GM19025 (cell line): ENCODE results near the gene STK33.
A peak's percentile ranks its signal among the peaks of the same experiment; 100 is the strongest.

Source experiments
- ATAC-seq: cut with Tn5 transposase; IDR thresholded peaks from one replicate; pipeline ENCODE4 v1.9.1; 2021; ENCODE audit warnings: mild to moderate bottlenecking, low read depth, moderate library complexity; ENCODE audit not compliant: unreplicated experiment

STK33 gene

DNA sequence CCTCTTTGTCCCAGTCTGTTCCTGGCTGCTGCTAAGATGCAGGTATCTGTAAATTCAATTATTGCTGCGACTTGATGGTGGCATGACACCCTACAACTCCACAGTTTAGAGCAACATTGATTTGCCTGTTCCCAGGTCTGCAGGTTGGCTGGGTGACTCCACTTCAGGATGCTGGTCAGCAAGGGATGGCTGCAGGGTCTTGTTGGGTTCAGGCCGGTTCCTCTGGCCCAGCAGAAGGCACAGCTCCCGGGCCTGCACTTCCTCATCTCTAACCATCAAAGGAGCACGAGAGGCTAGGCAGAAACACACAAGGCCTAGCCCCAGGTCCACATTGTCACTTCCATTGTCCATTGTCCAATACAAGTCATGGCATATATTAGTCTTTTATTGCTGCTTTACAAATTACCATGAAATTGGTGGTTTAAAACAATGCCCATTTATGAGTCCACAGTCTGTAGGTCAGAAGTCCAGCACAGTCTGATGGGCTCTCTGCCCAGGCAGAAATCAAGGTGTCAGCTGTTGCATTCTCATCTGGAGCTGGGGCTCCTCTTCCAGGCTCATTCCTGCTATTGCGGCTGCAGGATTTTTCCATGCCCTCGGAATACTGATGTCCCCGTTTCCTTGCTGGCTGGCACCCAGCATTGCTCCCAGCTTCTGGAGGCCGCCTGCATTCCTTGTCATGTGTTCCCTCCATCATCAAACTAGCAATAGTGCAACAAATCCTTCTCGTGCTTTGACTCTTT lies 233.8 kb downstream of the STK33 start:
- ATAC-seq = no peak

DNA sequence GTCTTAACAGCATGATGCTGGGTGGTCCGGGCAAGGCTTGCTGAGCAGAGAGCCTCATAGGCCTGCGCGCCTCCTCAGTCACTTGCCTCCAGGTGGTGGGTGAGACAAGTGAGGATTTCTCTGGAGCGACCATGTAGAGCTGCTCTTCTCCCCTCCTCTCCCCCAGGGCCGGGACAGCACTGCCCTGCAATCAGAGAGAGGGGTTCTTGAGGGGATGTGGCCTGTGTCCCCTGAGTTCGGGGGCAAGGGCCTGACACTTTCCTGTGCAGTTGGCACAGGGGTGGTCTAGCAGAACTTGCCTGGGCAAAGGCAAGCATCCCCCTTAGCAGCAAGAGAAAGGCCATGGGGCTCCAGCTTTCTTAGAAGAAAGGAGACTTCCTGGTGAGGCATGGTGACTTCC lies 234.5 kb downstream of the STK33 start:
- ATAC-seq = no peak

DNA sequence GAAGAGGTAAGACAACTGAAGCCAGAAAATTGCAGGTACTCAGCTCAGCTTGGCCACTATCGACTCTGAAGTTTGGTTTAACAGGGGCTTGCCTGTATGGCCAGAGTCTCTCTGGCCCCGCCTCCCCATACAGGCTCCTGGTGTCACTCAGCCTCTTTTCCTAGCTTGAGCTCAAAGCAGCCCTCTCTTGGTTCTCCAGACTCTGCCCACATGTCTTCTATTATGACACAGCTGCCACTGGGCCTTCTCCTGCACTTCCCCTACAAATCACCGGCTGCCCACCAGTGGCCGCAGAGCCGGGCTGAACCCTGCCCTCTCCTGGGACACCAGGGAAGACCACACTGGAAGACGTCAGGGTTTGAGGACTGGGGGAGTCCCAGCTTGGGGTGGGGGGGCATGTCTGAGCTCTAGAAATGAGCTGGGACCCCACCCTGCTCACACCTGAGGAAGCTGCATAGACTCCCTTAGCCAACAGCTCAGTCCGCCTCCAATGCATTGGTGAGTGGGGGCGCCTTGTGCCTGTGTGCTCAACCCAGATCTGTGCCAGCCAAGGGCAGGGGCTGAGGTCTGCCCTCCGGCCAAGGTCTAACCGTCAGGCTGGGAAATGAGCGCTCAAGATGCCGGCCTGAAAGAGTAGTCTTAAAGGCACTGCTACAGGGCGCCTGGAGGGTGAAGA lies 236.0 kb downstream of the STK33 start:
- no peak for ATAC-seq

DNA sequence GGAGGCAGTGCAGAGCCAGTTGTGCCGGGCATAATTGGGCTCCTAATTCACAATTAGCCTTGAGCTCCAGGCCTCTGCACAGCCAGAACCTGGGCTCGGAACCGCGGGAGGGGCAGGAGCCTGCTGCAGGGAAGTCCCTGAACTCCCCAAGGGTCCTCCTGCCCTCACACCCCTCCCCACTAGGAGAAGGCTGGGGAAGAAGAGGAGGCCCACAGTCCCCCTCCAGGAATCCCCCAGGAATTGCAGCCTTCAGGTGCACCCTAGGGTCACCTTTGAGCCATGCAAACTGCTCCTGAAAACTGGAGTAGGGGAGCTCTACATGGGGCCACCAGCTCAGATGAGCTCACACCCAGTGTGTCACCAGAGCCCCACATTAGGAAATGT lies 236.5 kb downstream of the STK33 start:
- ATAC-seq = no peak

DNA sequence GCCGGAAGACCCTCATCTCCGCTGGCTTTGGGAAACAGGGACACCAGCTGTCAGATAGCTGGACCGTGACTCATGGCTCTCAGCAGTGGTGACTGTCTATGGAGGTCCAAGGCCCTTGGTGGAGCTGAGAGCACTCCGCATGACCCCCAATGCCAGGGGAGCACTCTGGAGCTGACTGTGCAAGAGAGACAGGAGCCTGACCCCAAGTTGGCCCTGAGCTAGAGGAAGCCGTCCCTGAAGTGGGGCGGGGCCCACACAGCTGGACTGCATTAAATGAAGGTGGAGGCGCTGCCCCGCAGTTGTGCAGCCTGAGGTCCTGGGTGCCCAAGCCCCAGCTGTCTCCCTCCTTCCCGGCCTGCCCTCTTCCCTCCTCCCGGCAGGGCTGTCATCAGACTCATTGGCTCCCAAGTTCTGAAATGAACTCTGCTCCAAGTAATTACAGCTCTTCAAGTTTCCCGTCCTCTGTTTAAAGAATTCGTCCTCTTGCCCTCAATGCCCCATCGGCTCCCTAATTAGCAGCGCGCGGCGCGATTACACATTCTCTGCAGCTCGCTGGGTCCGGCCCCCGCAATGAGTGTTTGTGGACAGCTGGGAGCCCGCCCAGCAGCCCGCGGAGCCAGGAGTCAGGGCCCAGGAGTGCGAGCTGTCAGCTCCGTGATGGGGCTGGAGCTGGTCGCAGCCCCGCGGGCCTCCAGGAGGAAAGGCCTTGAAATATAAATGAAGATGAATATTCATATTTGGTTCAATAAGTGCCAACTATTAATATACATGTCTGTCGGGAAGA lies 237.1 kb downstream of the STK33 start:
- ATAC-seq = no peak

DNA sequence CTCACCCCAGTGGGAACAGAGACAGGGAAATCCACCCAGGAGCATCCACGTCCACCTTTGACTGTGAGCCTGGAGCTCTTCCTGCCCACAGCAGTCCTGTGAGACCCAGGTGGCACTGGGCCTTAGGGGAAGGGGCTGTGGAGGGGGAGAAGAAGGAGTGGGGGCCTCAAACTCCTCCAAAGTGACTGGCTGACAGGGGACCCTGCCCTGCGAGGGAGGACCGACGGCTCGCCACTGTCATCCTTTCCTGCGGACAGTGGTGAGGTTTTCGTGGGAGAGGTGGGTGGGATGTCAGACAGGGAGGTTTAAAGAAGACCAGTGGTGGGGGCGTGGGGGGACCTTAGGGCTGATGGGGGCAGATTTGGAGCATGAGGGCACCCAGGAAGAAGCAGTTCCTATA lies 237.8 kb downstream of the STK33 start:
- ATAC-seq = no peak

DNA sequence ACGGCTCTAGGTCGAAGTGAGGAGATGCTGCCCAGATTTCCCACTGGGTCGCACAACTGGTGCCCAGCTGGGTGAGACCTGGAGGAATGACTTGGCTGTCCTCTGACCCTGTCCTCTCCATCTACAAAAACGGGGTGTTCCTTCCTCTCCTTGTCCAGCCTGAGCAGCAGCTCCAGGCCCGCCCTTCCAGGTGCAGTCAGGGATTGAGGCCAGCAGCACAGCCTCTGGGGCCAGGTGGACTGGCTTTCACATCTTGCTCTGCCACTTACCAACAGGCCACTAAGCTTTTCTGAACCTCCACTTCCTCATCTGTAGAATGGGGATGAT lies 238.6 kb downstream of the STK33 start:
- no peak for ATAC-seq

DNA sequence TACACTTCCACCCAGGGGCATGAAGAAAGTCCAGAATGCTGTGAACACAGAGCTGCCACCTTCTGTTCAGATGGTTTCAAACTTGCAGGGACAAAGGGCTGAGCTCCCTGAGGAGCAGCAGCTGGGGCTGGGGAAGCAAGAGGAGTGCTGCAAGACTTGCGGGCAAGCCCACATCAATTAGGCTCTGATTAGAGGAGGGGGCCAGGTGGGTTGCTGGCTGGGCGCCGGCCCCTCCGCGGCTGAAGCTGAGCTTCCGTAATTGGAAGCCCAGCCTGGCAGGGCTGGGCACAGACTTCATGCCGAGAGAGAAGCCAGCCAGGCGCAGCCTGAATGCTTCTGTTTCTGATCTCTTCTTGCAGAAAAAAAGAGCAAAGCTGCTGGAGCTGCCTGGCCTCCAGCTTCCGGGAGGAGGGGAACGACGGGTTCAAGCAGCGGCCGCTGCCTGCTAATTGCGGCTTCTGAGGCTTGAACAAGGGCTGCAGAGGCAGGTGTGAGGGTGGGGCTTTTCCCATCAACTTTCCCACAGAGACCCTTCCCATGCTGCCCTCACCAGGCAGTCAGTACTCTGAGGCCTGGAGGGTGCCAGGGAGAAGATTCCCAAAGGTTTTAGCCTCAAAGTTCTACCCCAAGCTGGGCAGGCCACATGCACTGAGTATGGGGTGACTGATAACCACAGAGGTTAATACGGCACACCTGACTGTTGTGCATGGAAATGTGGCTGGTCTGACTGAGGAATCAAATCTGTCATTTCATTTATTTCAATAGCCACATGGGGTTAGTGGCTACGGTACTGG lies 239.2 kb downstream of the STK33 start:
- ATAC-seq = no peak

DNA sequence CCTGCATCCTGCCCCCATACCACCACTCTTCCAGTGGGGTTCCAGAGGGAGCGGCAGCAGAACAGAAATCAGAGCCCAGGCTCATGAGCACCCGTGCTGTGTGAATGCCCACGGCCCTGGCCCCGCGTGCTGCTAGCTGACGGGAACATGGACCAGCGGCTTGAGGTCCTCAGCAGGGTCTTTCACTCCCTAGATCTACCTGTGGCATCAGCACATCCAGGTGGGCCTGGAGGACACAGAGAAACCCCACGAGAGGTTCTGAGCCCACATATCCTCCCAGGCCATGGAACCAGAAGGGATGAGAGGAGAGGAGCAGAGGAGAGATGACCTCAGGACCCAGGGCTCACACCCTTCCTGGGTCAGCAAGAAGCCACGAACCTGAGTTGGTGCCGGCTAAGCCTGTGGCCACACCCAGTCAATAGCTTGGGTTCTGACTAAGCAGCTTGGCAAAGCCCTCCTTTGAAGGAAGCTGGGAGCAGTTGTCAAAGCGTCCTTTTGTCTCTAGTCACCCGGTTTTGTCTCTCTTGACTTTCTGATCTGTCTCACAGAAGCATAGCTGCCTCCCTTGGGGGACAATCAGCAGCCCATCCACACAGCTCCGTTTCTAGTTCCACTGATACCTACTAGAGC lies 241.0 kb downstream of the STK33 start:
- ATAC-seq = no peak

DNA sequence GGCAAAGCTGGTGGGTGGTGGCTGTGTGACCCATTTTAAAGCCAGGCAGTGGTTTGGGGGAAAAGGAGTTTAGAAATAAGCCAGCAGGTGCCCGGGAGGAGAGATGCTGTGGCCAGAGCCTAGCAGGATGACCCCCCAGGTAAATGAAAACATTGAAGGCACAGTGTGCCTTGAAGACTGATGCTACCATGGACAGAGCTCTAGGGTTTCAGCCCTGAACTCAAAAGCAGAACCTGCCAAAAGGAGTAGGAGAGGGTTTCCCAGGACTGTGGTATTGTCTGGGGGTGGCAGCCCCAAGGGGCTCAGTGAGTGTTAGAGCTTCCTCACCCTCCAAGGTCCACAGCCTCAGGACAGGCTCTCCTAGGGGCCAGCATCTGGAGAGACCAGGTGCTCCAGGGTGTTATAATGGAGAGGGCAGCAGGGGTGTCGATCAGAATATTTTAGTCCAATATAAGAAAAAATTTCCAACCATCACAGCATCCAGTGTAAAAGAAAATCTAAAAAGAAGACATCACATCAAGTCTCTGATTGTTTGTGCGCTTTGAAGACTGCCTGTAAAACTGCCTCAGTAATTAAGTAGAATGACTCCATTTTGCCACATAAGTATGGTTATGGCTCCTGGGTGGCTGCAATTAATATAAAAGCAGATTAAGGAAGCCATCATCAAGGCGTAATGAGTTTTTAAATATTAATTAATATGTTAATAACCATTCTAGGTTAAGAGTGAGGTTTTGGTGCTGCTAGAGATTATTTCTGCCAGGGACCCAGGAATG lies 241.7 kb downstream of the STK33 start:
- ATAC-seq = no peak

DNA sequence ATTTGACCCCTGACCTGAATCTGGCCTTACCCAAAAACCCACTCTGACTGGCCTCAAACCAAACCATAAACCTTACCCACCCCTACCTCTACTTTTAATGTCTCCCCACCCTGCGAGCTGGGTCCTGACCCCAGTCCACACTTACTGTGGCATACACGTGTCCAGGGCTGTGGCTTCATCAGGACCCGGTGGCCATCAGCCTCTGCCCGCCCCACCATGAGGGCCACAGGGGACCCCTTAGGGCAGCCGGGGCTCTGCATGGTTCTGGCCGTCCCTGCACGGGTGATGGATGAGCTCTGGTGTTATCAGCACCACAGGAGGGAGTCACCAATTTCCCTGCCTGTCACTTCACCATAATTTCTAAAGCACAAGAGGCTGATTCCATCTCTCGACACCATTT lies 242.8 kb downstream of the STK33 start:
- no peak for ATAC-seq

DNA sequence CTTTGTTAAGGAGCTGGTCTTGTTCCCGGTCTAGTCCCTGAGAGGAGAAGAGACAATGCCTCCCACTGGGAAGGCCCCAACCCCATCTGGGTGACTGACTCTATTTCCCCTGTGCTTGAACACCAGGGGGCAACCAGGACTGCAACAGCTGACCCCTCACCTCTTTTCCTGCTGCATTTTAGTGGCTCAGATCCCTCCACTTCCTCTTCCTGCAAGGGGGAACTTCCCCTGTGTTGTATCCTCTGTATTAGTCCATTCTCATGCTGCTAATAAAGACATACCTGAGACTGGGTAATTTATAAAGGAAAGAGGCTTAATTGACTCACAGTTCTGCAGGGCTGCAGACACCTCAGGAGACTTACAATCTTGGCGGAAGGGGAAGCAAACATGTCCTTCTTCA lies 246.1 kb downstream of the STK33 start:
- ATAC-seq = no peak

DNA sequence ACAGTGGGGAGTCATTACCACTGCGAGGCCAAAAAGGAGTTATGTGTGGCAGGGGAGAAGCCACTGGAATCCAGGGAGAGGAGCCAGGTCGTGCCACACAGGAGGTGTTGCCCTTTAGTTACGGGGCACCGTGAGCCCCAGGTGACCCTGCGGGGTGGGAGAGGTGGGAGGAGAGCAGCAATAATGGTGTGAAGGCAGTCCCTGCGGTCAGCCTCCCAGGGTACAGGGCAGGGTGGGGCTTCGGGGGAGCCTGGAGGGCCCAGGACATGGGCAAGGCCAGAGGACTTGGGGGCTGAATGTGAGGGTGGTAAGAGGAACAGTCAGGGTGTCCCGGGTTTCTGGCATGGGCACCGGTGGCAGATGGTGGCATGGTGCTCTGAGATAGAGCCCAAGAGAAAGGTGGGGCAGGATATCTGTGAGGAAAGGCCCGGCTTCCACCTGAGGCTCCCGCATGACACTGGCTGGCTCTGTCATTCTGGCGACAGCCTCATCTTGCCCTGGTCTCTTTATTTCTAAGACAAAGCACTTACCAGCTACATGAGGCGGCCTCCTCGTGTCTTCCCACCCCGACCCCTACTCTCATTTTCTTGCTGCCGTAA lies 247.8 kb downstream of the STK33 start:
- ATAC-seq = no peak

DNA sequence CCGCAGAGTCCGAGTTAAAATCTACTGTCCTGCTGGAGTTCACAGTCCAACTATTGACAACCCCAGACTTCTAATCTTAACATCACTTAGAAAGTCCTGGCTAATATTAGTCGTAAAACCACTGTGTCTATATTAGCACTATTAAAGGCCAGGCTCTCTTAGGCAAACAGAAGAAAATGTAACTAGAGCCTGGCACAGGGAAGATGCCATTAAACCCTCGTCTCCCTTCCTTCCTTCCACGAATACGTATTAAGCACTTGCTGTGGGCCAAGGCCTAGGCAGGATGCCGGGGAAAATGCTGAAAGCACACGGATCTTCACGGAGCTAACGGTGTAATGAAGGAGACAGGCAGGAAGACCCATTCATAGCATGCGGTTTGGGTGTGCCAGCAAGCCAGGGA lies 248.8 kb downstream of the STK33 start:
- ATAC-seq = no peak

DNA sequence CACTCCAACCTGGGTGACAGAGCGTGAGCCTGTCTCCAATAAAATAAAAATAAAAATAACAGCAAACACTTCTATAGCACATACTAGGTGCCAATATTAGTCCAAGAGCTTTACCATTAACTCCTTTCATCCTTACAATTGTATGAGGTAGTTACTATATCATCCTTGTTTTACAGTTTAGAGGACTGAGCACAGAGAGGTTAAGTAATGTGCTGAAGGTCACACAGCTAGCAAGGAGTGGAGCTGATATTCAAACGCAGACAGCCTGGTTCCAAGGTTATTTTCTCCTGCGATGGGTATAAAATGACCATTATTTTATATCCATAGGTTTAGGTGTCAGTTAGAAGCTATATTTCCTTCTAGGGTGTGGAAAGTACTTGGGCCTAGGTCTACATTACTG lies 249.7 kb downstream of the STK33 start:
- ATAC-seq = no peak

DNA sequence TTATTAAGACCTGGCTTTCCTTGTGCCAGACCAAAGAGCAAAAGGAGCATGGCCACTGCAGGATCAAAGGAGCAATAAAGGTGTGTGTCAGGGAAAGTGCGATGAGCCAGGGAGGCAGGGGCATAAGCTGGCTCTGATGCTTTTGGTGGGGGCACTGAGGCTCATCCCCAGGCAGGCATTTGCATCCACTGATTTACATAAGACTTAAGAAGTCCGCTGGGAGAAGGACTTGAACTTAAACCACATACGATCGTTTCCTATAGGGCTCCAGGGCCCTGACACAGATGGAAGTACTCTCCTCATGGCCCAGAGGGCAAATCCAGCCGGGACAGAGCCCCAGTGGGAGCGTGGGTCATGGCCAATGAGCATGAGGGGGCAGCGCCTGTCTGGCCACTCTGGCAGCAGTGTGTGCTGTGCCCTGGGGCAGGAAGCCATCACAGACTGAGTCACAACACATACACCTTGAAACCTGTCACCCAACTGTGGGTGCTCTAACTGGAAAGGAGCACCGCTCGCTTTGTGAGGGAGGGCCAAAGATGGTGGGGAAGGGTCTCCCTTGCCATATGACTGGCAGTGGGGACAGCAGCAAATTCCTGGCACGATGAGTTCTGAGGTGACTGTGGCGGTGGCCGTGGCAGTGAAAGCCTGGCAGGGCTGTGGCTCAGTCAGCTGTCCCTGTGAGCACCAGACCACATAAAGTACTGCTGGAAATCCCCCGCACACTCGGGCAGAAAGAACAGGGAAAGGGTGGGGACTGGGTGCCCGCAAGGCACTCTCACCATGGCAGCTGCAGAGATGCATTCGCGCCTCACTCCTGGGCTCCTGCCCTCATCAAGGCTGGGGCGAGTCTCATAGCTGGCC lies 251.0 kb downstream of the STK33 start:
- peak; percentile 92 for ATAC-seq

DNA sequence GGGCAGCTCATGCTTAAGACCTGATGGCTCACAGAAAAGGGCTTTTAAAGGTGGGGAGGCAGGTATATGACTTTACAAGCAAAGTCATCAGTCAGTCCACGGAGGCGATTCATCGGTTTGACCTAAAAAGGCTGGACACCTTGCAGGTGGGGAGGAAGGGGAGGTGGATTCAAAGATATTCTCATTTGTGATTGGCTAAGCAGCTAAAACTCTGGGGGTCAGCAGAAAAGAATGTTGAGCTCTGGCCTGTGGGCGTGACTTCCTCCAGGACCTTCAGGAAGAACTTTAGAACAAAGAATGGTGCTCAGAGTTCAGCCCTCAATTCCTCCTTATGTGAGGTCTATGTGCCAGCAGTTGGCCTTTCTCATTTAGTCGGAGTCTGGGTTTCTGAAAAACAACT lies 252.0 kb downstream of the STK33 start:
- no peak for ATAC-seq
